Esophagus squamous epithelium (tissue), 5 donors: Measurements from ENCODE around the gene EMP1. TPM values are rescaled to one million over a fixed set of nuclear protein-coding genes. Genes with fewer than 3 reads are reported as not detected.

Experiments
- DNase-seq: peaks from one replicate; lab custom pipeline; 2025; lab: John Stamatoyannopoulos, UW
- H3K27ac ChIP-seq, 4 donors: fragments of 200-600 bp; sonication (generic); one replicate each; pipeline ENCODE4 v1.5.1; 2016 to 2019; ENCODE audit warnings: mild to moderate bottlenecking in 1 of 4
- H3K27me3 ChIP-seq, 4 donors: fragments of 200-600 bp; sonication (generic); 1 replicate in 3 of 4; 2 replicates in 1 of 4; pipeline versions ENCODE4 v1.5.1 to v1.6.0; 2017 to 2021; ENCODE audit warnings: antibody characterized with exemption in 1 of 4
- H3K36me3 ChIP-seq, 3 donors: fragments of 200-600 bp; sonication (generic); one replicate each; pipeline ENCODE4 v1.5.1; 2016 to 2019
- H3K4me1 ChIP-seq, 3 donors: fragments of 200-600 bp; sonication (generic); one replicate each; pipeline ENCODE4 v1.5.1; 2017 to 2019
- H3K4me3 ChIP-seq, 4 donors: fragments of 200-600 bp; sonication (generic); 1 replicate in 3 of 4; 2 replicates in 1 of 4; pipeline ENCODE4 v1.5.1; 2016 to 2019; ENCODE audit warnings: mild to moderate bottlenecking in 2 of 4, moderate library complexity in 1 of 4
- H3K9me3 ChIP-seq, 3 donors: fragments of 200-600 bp; sonication (generic); one replicate each; pipeline ENCODE4 v1.5.1; 2016 to 2019
- CTCF ChIP-seq, 6 experiments: fragments of 450-650 bp in 4 of 6; fragments of 200-600 bp in 2 of 6; sonication (generic) in 2 of 6; IDR thresholded peaks; one replicate each; pipeline ENCODE4 v1.5.1; 2016 to 2019; ENCODE audit warnings: antibody characterized with exemption in 6 of 6, mild to moderate bottlenecking in 4 of 6, moderate library complexity in 4 of 6
- POLR2A ChIP-seq, 4 donors: fragments of 450-650 bp; IDR thresholded peaks; one replicate each; pipeline ENCODE4 v1.6.1; 2017; ENCODE audit warnings: antibody characterized with exemption in 4 of 4, mild to moderate bottlenecking in 4 of 4, moderate library complexity in 3 of 4
- WGBS, 2 donors: methylation state at CpG; one replicate each; pipeline ENCODE4 v1.1.5; 2018; 5-methylcytosine and 5-hydroxymethylcytosine counted together
- intact Hi-C: fragments of 100-400 bp; cut with DNase I; formaldehyde crosslinking; loops from one replicate; pipeline ENCODE4 v1.15.0; 2022
- total RNA-seq, 4 donors: library from RNA; depleted of rRNA; stranded (reverse); fragments of >200 nt; gene quantifications; one replicate each; pipeline ENCODE4 v1.1.0, GENCODE V29; 2016
- donor health status: DM: yes; HTN: yes; CAD: no.

EMP1 gene
- total RNA-seq, 4 donors from 2014 or later, result 2,742 to 8,541 (median 3,206) TPM

- Histone ChIP-seq H3K27ac (no peak overlapping the region), H3K27me3 (no peaks in the 10 kb centered on the region), H3K36me3 (no peaks in the 10 kb centered on the region), H3K4me1 (peaks cover 0 to 4% (median 0%) of the 10 kb centered on the region in 3 donors), H3K9me3 (no peaks in the 10 kb centered on the region), H3K4me3 (no peak overlapping the region)
- no peak for DNase-seq
- TF ChIP-seq POLR2A (IDR thresholded peaks at IDR 0.05) (no peak), CTCF (IDR thresholded peaks at IDR 0.05) (peak; percentile 55 to 96 (median 90))
- intact Hi-C loops, result no loop called here
- 63 to 66% methylated on average over 8 of the region's 8 CpGs for WGBS, 2 donors
Measured at GRCh38 chr12:13233830-13234641, 37.5 kb downstream of the EMP1 start.

GRCh38 chr12:13238204-13238603 is 41.7 kb downstream of the EMP1 start:
- Histone ChIP-seq H3K27ac (no peak overlapping the region), H3K4me3 (no peak overlapping the region), H3K9me3 (no peaks in the 10 kb centered on the region), H3K36me3 (no peaks in the 10 kb centered on the region), H3K4me1 (peaks cover 0 to 10% (median 0%) of the 10 kb centered on the region in 3 donors), H3K27me3 (no peaks in the 10 kb centered on the region)
- WGBS, 2 donors, result 68 to 82% methylated on average over 7 of the region's 7 CpGs
- TF ChIP-seq POLR2A (IDR thresholded peaks at IDR 0.05), result no peak
- TF ChIP-seq CTCF (IDR thresholded peaks at IDR 0.05), result no peak
- DNase-seq, result no peak
- intact Hi-C loops, result no loop called here

DNA sequence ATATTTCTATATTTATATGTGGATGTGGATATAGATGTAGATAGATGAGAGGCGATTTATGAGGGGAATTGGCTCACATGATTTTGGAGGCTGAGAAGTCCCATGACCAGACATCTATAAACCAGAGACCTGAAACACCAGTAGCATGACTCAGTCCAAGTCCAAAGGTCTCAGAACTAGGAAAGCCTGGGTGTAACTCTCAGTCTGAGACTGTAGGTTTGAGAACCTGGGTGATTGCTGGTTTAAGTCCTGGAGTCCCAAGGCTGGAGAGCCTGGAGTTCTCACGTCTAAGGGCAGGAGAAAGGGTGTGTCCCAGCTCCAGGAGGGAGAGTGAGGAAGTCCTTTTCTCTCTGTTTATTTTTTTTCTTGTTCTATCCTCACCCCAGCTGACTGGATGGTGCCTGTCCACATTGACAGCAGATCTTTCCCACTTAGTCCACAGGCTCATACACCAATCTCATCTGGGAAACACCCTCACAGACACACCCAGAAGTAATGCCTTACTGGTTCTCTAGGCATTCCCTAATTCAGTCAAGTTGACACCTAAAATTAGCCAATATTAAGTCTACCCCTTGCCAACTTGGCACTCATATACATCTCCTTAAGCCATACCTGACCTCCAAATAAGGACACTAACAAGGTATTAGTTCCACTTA is 45.4 kb downstream of the EMP1 start:
- H3K4me1 ChIP-seq, result peaks cover 0 to 6% (median 0%) of the 10 kb centered on the region in 3 donors
- WGBS, 2 donors, result 56 to 73% methylated on average over 2 of the region's 2 CpGs
- no peak for DNase-seq
- TF ChIP-seq POLR2A (IDR thresholded peaks at IDR 0.05) (no peak), CTCF (IDR thresholded peaks at IDR 0.05) (no peak)
- no peaks in the 10 kb centered on the region for H3K9me3 ChIP-seq
- no peak overlapping the region for H3K4me3 ChIP-seq
- intact Hi-C loops, result no loop called here
- H3K27ac ChIP-seq, result peak overlapping the region in 1 of 4 donors; percentile 49
- H3K27me3 ChIP-seq, result no peaks in the 10 kb centered on the region
- H3K36me3 ChIP-seq, result no peaks in the 10 kb centered on the region

GRCh38 chr12:13242936-13243335 is 46.4 kb downstream of the EMP1 start:
- intact Hi-C loops, result no loop called here
- H3K27ac ChIP-seq, result no peak overlapping the region
- DNase-seq, result no peak
- no peaks in the 10 kb centered on the region for H3K9me3 ChIP-seq
- no peaks in the 10 kb centered on the region for H3K36me3 ChIP-seq
- no peaks in the 10 kb centered on the region for H3K27me3 ChIP-seq
- H3K4me3 ChIP-seq, result no peak overlapping the region
- 69 to 96% methylated on average over 4 of the region's 4 CpGs for WGBS, 2 donors
- TF ChIP-seq POLR2A (IDR thresholded peaks at IDR 0.05) (no peak), CTCF (IDR thresholded peaks at IDR 0.05) (no peak)
- peaks cover 0 to 6% (median 0%) of the 10 kb centered on the region in 3 donors for H3K4me1 ChIP-seq

GRCh38 chr12:13243516-13244070 is 47.1 kb downstream of the EMP1 start:
- 22 to 33% methylated on average over 1 of the region's 1 CpG for WGBS, 2 donors
- TF ChIP-seq POLR2A (IDR thresholded peaks at IDR 0.05) (no peak), CTCF (IDR thresholded peaks at IDR 0.05) (no peak)
- intact Hi-C loops, result no loop called here
- Histone ChIP-seq H3K4me3 (no peak overlapping the region), H3K27ac (no peak overlapping the region), H3K36me3 (no peaks in the 10 kb centered on the region), H3K4me1 (peaks cover 0 to 6% (median 0%) of the 10 kb centered on the region in 3 donors), H3K27me3 (no peaks in the 10 kb centered on the region), H3K9me3 (no peaks in the 10 kb centered on the region)
- no peak for DNase-seq
